GM19395 (cell line): Measurements from ENCODE around the gene VCAM1.
"Not testable (repeated sequence)": the region's sequence is repeated elsewhere in the genome, so short reads cannot be mapped to it uniquely, and the experiment has no call there.

Source experiments
- ATAC-seq: cut with Tn5 transposase; IDR thresholded peaks from one replicate; pipeline ENCODE4 v1.9.1; 2021; ENCODE audit warnings: mild to moderate bottlenecking, moderate library complexity; ENCODE audit not compliant: unreplicated experiment

The VCAM1 gene

DNA sequence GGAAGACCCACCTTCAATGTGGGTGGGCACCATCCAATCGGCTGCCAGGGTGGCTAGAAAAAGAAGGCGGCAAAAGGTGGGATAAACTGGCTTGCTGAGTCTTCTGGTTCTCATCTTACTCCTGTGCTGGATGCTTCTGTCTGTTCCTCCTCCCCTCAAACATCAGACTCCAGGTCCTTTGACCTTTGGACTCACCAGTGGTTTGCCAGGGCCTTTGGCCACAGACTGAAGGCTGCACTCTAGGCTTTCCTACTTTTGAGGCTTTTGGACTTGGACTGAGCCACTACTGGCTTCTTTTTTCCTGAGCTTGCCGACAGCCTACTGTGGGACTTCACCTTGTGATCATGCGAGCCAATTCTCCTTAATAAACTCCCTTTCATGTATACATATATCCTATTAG, 55.9 kb downstream of the VCAM1 start:
- ATAC-seq, result no peak

DNA sequence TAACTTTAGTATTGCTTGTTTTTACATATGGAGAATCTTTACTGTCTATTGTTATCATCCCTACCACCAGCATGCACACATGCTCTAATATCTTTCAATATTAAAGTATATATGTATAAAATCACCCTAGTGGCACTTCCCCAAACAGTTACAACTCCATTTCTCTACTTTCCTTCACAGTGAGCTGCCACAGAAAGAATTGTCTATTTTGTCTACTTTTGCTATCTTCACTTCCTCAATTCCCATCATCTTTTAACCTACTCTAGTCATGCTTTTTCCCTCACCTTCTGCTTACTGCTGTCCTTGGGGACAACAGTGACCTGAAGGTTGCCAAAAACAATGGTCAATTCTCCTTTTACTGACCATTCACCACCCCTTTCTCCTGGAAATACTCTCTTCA, 59.2 kb downstream of the VCAM1 start:
- ATAC-seq, result no peak

DNA sequence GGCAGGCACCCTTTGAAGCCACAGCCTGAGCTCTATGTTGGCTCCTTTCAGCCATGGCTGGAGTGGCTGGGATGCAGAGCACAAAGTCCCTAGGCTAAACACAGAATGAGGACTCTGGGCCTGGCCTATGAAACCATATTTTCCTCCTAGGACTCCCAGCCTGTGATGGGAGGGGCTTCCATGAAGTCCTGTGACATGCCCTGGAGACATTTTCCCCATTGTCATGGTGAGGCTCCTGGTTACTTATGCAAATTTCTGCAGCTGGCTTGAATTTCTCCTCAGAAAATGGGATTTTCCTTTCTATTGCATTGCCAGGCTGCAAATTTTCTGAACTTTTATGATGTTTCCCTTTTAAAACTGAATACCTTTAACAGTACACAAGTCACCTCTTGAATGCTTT, 61.3 kb downstream of the VCAM1 start:
- no peak for ATAC-seq

DNA sequence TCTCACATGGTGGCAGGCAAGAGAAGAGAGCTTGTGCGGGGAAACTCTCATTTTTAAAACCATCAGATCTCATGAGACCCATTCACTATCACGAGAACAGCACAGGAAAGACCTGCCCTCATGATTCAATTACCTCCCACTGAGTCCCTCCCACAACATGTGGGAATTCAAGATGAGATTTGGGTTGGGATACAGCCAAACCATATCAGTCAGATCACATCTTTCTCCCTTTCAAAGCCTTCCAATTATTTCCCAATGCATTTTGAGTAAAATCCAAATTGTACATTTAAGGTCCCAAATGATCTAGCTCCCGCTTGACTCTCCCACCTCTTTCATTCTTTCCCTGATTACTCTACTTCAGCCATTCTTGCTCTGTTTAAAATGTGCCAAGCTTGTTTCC, 62.2 kb downstream of the VCAM1 start:
- not testable (repeated sequence) for ATAC-seq

DNA sequence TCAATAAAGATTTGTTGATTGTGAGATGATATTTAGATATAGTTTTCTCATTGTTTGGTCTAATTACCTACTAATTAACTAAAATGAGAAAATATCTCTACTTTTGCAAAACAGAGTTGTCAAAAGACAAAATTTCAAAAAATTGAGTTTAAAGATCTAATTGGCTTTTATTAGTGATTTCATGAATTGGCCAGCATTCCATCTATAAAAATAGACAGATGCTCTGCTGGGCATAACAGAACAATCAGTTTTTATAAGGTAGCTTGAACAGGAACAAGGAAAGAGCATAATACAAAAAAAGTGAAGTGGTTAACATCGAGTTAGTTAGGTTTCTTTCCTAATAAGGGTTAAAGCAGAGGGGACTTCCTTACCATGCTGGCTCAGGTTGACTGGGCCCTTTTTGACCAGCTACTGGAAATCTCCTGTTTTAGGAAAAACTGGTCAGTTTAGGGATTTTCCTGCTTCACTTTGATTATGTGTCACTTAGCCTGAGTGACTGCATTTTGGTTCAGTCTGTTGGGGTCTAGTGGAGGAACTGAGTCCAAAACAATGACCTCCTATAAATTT, 63.0 kb downstream of the VCAM1 start:
- ATAC-seq, result no peak

DNA sequence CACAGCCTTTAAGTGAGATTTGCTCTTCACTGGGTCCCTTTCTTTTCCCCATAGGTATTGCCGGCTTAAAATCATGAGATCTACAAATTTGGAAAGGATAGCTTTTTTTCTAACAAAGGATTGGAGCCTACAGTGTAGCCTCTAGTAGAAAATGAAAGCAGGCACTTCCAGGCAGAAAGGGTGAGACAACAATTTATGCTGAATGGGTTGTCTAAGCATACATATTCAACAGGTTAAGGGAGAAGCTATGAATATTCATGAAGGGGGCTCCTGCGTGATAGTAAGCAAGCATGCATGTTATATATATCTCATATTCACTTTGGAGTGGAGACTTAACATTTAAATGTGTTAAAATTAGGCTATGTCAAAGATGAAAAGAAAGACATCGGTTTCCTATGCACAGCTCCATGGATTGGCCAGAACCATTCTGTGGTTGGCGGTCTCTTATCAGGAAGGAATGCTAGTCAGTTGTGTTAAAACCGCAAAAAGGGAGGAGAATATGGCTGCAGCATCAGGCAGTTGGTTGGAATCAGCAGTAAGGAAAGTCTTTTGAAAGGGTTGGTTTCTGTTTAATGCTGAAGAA, 66.0 kb downstream of the VCAM1 start:
- no peak for ATAC-seq

DNA sequence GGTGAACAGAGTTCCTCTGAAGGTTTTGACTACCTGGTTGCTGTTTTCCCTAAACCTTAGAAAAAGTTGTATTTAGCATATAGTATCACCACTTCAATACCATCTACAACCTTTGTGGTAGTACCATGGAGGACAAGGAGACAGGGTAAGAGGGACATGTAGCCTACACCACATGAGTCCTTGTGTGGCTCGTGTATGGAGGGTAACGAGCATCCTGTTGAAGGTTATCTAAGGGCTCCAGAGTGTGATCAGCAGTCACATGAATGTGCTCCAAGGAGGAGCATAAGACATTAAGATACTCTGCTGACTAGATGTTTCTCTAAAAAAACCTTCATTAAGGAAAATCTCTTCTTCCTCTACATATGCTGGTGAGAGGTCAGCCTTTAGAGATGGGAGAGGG, 67.3 kb downstream of the VCAM1 start:
- no peak for ATAC-seq
